Ishikawa (cell line): ENCODE data around the gene HSD3B2.

ENCODE experiments used
- EGR1 ChIP-seq: IDR thresholded peaks from 2 replicates; pipeline ENCODE4 v1.6.1; 2012
- REST ChIP-seq: IDR thresholded peaks from 2 replicates; pipeline ENCODE4 v1.6.1; 2012; ENCODE audit warnings: low read depth, mild to moderate bottlenecking
- TEAD4 ChIP-seq: IDR thresholded peaks from 2 replicates; pipeline ENCODE4 v1.6.1; 2012

GRCh38 chr1:119428991-119429390 lies 14.0 kb downstream of the HSD3B2 start:
- TF ChIP-seq EGR1, result no peak
- TF ChIP-seq REST, result no peak
- no peak for TF ChIP-seq TEAD4
